GM12891 (cell line): ENCODE measurements around the gene AGGF1.

Experiments used
- POLR2A ChIP-seq: IDR thresholded peaks from 2 replicates; pipeline ENCODE4 v1.6.1; 2011; ENCODE audit warnings: low read depth, low read length, control low read depth
- POLR2AphosphoS5 ChIP-seq: IDR thresholded peaks from 2 replicates; pipeline ENCODE4 v1.6.1; 2011; ENCODE audit warnings: low read depth, low read length, control low read depth
- SPI1 ChIP-seq: IDR thresholded peaks from 2 replicates; pipeline ENCODE4 v1.6.1; 2011; ENCODE audit warnings: low read depth, low read length, control low read depth

GRCh38 chr5:76994337-76994736, 35.9 kb upstream of the AGGF1 start:
- no peak for TF ChIP-seq POLR2A
- no peak for TF ChIP-seq POLR2AphosphoS5
- TF ChIP-seq SPI1: no peak
